Kidney tubule cell (primary cell): ENCODE results near the gene ITGA7.

Source experiments
- DNase-seq: peaks from one replicate; pipeline ENCODE4 v3.0.0-alpha.2; 2018; ENCODE audit warnings: low spot score

ITGA7 gene

GRCh38 chr12:55707841-55708694 lies at the start of gene ITGA7:
ITGA7 (minus strand) TSS chr12:55707904; CDS start chr12:55707682, 222 bp downstream.
- no peak for DNase-seq

GRCh38 chr12:55755246-55755645 lies 47.5 kb upstream of the ITGA7 start:
- no peak for DNase-seq

GRCh38 chr12:55748230-55748993 lies 40.7 kb upstream of the ITGA7 start:
- no peak for DNase-seq

GRCh38 chr12:55746913-55747231 lies 39.2 kb upstream of the ITGA7 start:
- no peak for DNase-seq

GRCh38 chr12:55746174-55746912 lies 38.6 kb upstream of the ITGA7 start:
- no peak for DNase-seq

GRCh38 chr12:55745361-55746173 lies 37.9 kb upstream of the ITGA7 start:
- DNase-seq = no peak

- no peak for DNase-seq
Observed at GRCh38 chr12:55744340-55745030, 36.8 kb upstream of the ITGA7 start.

GRCh38 chr12:55743406-55744339 lies 36.0 kb upstream of the ITGA7 start:
- peak; percentile 75 for DNase-seq

- peak; percentile 73 for DNase-seq
Observed at GRCh38 chr12:55742719-55743405, 35.2 kb upstream of the ITGA7 start, which contains the start of gene GDF11. GDF11 (plus strand) TSS chr12:55743122; CDS start chr12:55743317, 195 bp downstream.

- DNase-seq = no peak
Observed at GRCh38 chr12:55741931-55742680, 34.4 kb upstream of the ITGA7 start.

- no peak for DNase-seq
Observed at GRCh38 chr12:55739025-55739378, 31.3 kb upstream of the ITGA7 start.

GRCh38 chr12:55738123-55739024 lies 30.7 kb upstream of the ITGA7 start:
- DNase-seq = peak; percentile 82

GRCh38 chr12:55737581-55738122 lies 29.9 kb upstream of the ITGA7 start:
- no peak for DNase-seq

- DNase-seq = peak; percentile 86
Observed at GRCh38 chr12:55736780-55737580, 29.3 kb upstream of the ITGA7 start.

GRCh38 chr12:55736076-55736475 lies 28.4 kb upstream of the ITGA7 start:
- no peak for DNase-seq

- DNase-seq = no peak
Observed at GRCh38 chr12:55734595-55734994, 26.9 kb upstream of the ITGA7 start.
